Smooth muscle cell (in vitro differentiated cells): ENCODE measurements around the gene NCOA3. TPM values are rescaled to one million over a fixed set of nuclear protein-coding genes. Genes with fewer than 3 reads are reported as not detected.

Source experiments
- DNase-seq: peaks from one replicate; lab custom pipeline; 2025; ENCODE audit not compliant: unreplicated experiment; lab: John Stamatoyannopoulos, UW
- H2AFZ ChIP-seq: fragments of 200-600 bp; sonication (generic); 2 replicates; pipeline ENCODE4 v1.6.0; 2016; ENCODE audit warnings: antibody characterized with exemption, low read depth, mild to moderate bottlenecking
- H3F3A ChIP-seq: fragments of 200-600 bp; sonication (generic); 2 replicates; pipeline ENCODE4 v1.6.0; 2017; ENCODE audit warnings: antibody characterized with exemption, low read depth
- H3K27ac ChIP-seq: fragments of 200-600 bp; sonication (generic); 2 replicates; pipeline ENCODE4 v1.5.1; 2016; ENCODE audit warnings: low read depth, mild to moderate bottlenecking
- H3K27me3 ChIP-seq: fragments of 200-600 bp; sonication (generic); 2 replicates; pipeline ENCODE4 v1.6.1; 2016; ENCODE audit warnings: low read depth, mild to moderate bottlenecking
- H3K36me3 ChIP-seq: fragments of 200-600 bp; sonication (generic); 2 replicates; pipeline ENCODE4 v1.5.1; 2016; ENCODE audit warnings: low read depth
- H3K4me1 ChIP-seq: fragments of 200-600 bp; sonication (generic); 2 replicates; pipeline ENCODE4 v1.5.1; 2016; ENCODE audit warnings: low read depth
- H3K4me2 ChIP-seq: fragments of 200-600 bp; sonication (generic); 2 replicates; pipeline ENCODE4 v1.6.0; 2016; ENCODE audit warnings: mild to moderate bottlenecking
- H3K4me3 ChIP-seq: fragments of 200-600 bp; sonication (generic); 2 replicates; pipeline ENCODE4 v1.5.1; 2016; ENCODE audit warnings: mild to moderate bottlenecking
- H3K79me2 ChIP-seq: fragments of 200-600 bp; sonication (generic); 2 replicates; pipeline ENCODE4 v1.6.0; 2016; ENCODE audit warnings: low read depth, mild to moderate bottlenecking
- H3K9ac ChIP-seq: fragments of 200-600 bp; sonication (generic); 2 replicates; pipeline ENCODE4 v1.6.0; 2016; ENCODE audit warnings: low read depth
- H3K9me3 ChIP-seq: fragments of 200-600 bp; sonication (generic); replicated peaks from 2 replicates; pipeline ENCODE4 v1.5.1; 2016; ENCODE audit warnings: low read depth
- H4K20me1 ChIP-seq: fragments of 200-600 bp; sonication (generic); 2 replicates; pipeline ENCODE4 v1.6.0; 2016; ENCODE audit warnings: low read depth
- CTCF ChIP-seq: fragments of 200-600 bp; sonication (generic); IDR thresholded peaks from 2 replicates; pipeline ENCODE4 v1.5.1; 2017; ENCODE audit warnings: borderline replicate concordance, mild to moderate bottlenecking, antibody characterized with exemption; ENCODE audit not compliant: insufficient read depth, poor library complexity, severe bottlenecking
- WGBS: methylation state at CpG from one replicate; pipeline ENCODE4 v1.1.7; 2016; ENCODE audit warnings: low lambda C conversion rate; 5-methylcytosine and 5-hydroxymethylcytosine counted together
- polyA plus RNA-seq: library from polyadenylated mRNA; unstranded; fragments of >200 nt; fragmentation: Nextera tagmentation; extraction: Ambion mirVana; gene quantifications from 2 replicates; pipeline ENCODE4 v1.2.1, GENCODE V29; 2016
- total RNA-seq: library from RNA; depleted of rRNA; stranded (reverse); fragments of >200 nt; gene quantifications from 2 replicates; pipeline ENCODE4 v1.2.3, GENCODE V29; 2014

NCOA3 gene
- total and polyA plus RNA-seq, 2 experiments from 2014 or later, result 6.0 to 28.4 TPM

GRCh38 chr20:47652301-47652700 lies 150.6 kb downstream of the NCOA3 start:
- no peak for DNase-seq
- TF ChIP-seq CTCF, result no peak
- Histone ChIP-seq H3K9ac (no peak overlapping the region), H2AFZ (no peak overlapping the region), H3K9me3 (no peaks in the 10 kb centered on the region), H3K36me3 (peaks cover 14% of the 10 kb centered on the region), H3K4me3 (no peak overlapping the region), H3K79me2 (no peaks in the 10 kb centered on the region), H3K27me3 (no peaks in the 10 kb centered on the region), H3K4me2 (no peak overlapping the region), H3K4me1 (peaks cover 13% of the 10 kb centered on the region), H3F3A (peaks cover 15% of the 10 kb centered on the region), H4K20me1 (no peaks in the 10 kb centered on the region), H3K27ac (no peak overlapping the region)
- WGBS, result 94% methylated on average over 3 of the region's 3 CpGs

GRCh38 chr20:47652794-47653193 lies 151.1 kb downstream of the NCOA3 start:
- no peak overlapping the region for H2AFZ ChIP-seq
- no peak overlapping the region for H3K4me3 ChIP-seq
- H4K20me1 ChIP-seq, result no peaks in the 10 kb centered on the region
- H3K9ac ChIP-seq, result no peak overlapping the region
- H3F3A ChIP-seq, result peaks cover 16% of the 10 kb centered on the region
- no peak for TF ChIP-seq CTCF
- H3K27me3 ChIP-seq, result no peaks in the 10 kb centered on the region
- H3K9me3 ChIP-seq, result no peaks in the 10 kb centered on the region
- H3K4me2 ChIP-seq, result no peak overlapping the region
- no peaks in the 10 kb centered on the region for H3K79me2 ChIP-seq
- DNase-seq, result no peak
- H3K4me1 ChIP-seq, result peaks cover 13% of the 10 kb centered on the region
- 94% methylated on average over 2 of the region's 2 CpGs for WGBS
- no peak overlapping the region for H3K27ac ChIP-seq
- peaks cover 14% of the 10 kb centered on the region for H3K36me3 ChIP-seq

- no peaks in the 10 kb centered on the region for H3K27me3 ChIP-seq
- no peak overlapping the region for H3K4me2 ChIP-seq
- no peak overlapping the region for H3K27ac ChIP-seq
- 79% methylated on average over 2 of the region's 2 CpGs for WGBS
- H3F3A ChIP-seq, result peaks cover 18% of the 10 kb centered on the region
- no peak overlapping the region for H2AFZ ChIP-seq
- no peak overlapping the region for H3K9ac ChIP-seq
- no peak for TF ChIP-seq CTCF
- H3K4me1 ChIP-seq, result peaks cover 13% of the 10 kb centered on the region
- DNase-seq, result no peak
- H4K20me1 ChIP-seq, result no peaks in the 10 kb centered on the region
- peaks cover 14% of the 10 kb centered on the region for H3K36me3 ChIP-seq
- H3K4me3 ChIP-seq, result no peak overlapping the region
- no peaks in the 10 kb centered on the region for H3K79me2 ChIP-seq
- no peaks in the 10 kb centered on the region for H3K9me3 ChIP-seq
These were observed 152.2 kb downstream of the NCOA3 start for GRCh38 chr20:47653869-47654268.

GRCh38 chr20:47654370-47654769 lies 152.7 kb downstream of the NCOA3 start:
- Histone ChIP-seq H3K4me1 (peaks cover 13% of the 10 kb centered on the region), H4K20me1 (no peaks in the 10 kb centered on the region), H3K9ac (no peak overlapping the region), H3K4me3 (no peak overlapping the region), H3K9me3 (no peaks in the 10 kb centered on the region), H3K36me3 (peaks cover 14% of the 10 kb centered on the region), H3F3A (peaks cover 18% of the 10 kb centered on the region), H3K27me3 (no peaks in the 10 kb centered on the region), H3K79me2 (no peaks in the 10 kb centered on the region), H3K4me2 (no peak overlapping the region), H3K27ac (no peak overlapping the region), H2AFZ (no peak overlapping the region)
- 84% methylated on average over 1 of the region's 1 CpG for WGBS
- no peak for TF ChIP-seq CTCF
- DNase-seq, result no peak
